H9 (cell line): ENCODE results near the gene SIPA1L3. TPM values are rescaled to one million over a fixed set of nuclear protein-coding genes. Genes with fewer than 3 reads are reported as not detected.

Experiments used
- DNase-seq: peaks from one replicate; pipeline ENCODE4 v3.0.0-alpha.2; 2017
- H2AFZ ChIP-seq: one replicate; pipeline ENCODE4 v1.6.1; 2013; ENCODE audit warnings: mild to moderate bottlenecking, low read length, control low read depth, moderate library complexity
- H2AK5ac ChIP-seq: 2 replicates; pipeline ENCODE4 v1.6.1; 2013; ENCODE audit warnings: low read length, control low read depth, mixed read lengths; ENCODE audit not compliant: insufficient read length
- H2BK120ac ChIP-seq: one replicate; pipeline ENCODE4 v1.6.1; 2013; ENCODE audit warnings: low read depth, mild to moderate bottlenecking, low read length, control low read depth, inconsistent platforms; ENCODE audit not compliant: poor library complexity, severe bottlenecking
- H2BK12ac ChIP-seq: 2 replicates; pipeline ENCODE4 v1.6.1; 2013; ENCODE audit warnings: low read length, control low read depth, mixed read lengths, low read depth; ENCODE audit not compliant: insufficient read length
- H2BK15ac ChIP-seq: 2 replicates; pipeline ENCODE4 v1.6.1; 2013; ENCODE audit warnings: low read depth, low read length, control low read depth
- H2BK20ac ChIP-seq: one replicate; pipeline ENCODE4 v1.6.1; 2013; ENCODE audit warnings: low read depth, mild to moderate bottlenecking, low read length, control low read depth, inconsistent platforms; ENCODE audit not compliant: poor library complexity, severe bottlenecking
- H2BK5ac ChIP-seq: 2 replicates; pipeline ENCODE4 v1.6.1; 2013; ENCODE audit warnings: low read length, control low read depth, mixed read lengths; ENCODE audit not compliant: insufficient read length
- H3K14ac ChIP-seq: 2 replicates; pipeline ENCODE4 v1.6.1; 2013; ENCODE audit warnings: low read length, control low read depth; ENCODE audit not compliant: insufficient read depth
- H3K18ac ChIP-seq: 2 replicates; pipeline ENCODE4 v1.6.1; 2013; ENCODE audit warnings: low read depth, mild to moderate bottlenecking, mixed read lengths, low read length, control low read depth; ENCODE audit not compliant: insufficient read length
- H3K23ac ChIP-seq: 2 replicates; pipeline ENCODE4 v1.6.1; 2013; ENCODE audit warnings: low read length, control low read depth, mixed read lengths, low read depth; ENCODE audit not compliant: insufficient read length
- H3K23me2 ChIP-seq: 2 replicates; pipeline ENCODE4 v1.6.1; 2013; ENCODE audit warnings: low read depth, mild to moderate bottlenecking, mixed read lengths, low read length, control low read depth; ENCODE audit not compliant: insufficient read length, poor library complexity, severe bottlenecking
- H3K27ac ChIP-seq: 2 replicates; pipeline ENCODE4 v1.5.1; 2013; ENCODE audit warnings: low read length, control low read depth, mixed read lengths, low read depth; ENCODE audit not compliant: insufficient read length
- H3K27me3 ChIP-seq: 2 replicates; pipeline ENCODE4 v1.6.1; 2013; ENCODE audit warnings: low read length, control low read depth, inconsistent platforms; ENCODE audit not compliant: insufficient read depth
- H3K4ac ChIP-seq: 2 replicates; pipeline ENCODE4 v1.6.1; 2013; ENCODE audit warnings: low read depth, mild to moderate bottlenecking, control low read depth, inconsistent platforms, low read length, moderate library complexity
- H3K4me1 ChIP-seq: 2 replicates; pipeline ENCODE4 v1.6.1; 2013; ENCODE audit warnings: low read length, control low read depth, inconsistent platforms; ENCODE audit not compliant: insufficient read depth
- H3K4me2 ChIP-seq: 2 replicates; pipeline ENCODE4 v1.6.1; 2013; ENCODE audit warnings: low read length, control low read depth, mixed read lengths; ENCODE audit not compliant: insufficient read length, insufficient read depth
- H3K56ac ChIP-seq: 2 replicates; pipeline ENCODE4 v1.6.1; 2013; ENCODE audit warnings: low read depth, mild to moderate bottlenecking, mixed read lengths, low read length, control low read depth; ENCODE audit not compliant: insufficient read length
- H3K79me1 ChIP-seq: 2 replicates; pipeline ENCODE4 v1.6.1; 2013; ENCODE audit warnings: low read depth, mild to moderate bottlenecking, moderate library complexity, low read length, control low read depth, inconsistent platforms; ENCODE audit not compliant: insufficient read depth, poor library complexity, severe bottlenecking
- H3K79me2 ChIP-seq: 2 replicates; pipeline ENCODE4 v1.6.1; 2013; ENCODE audit warnings: low read length, control low read depth, inconsistent platforms; ENCODE audit not compliant: insufficient read depth
- H3K9ac ChIP-seq: 2 replicates; pipeline ENCODE4 v1.6.1; 2013; ENCODE audit warnings: low read length, control low read depth, mixed read lengths; ENCODE audit not compliant: insufficient read length; ENCODE audit errors: extremely low read depth
- H3K9me3 ChIP-seq: one replicate; pipeline ENCODE4 v1.6.1; 2013; ENCODE audit warnings: low read depth, low read length, inconsistent platforms; ENCODE audit not compliant: control insufficient read depth
- H3T11ph ChIP-seq: one replicate; pipeline ENCODE4 v1.6.1; 2013; ENCODE audit warnings: mild to moderate bottlenecking, low read length, control low read depth, inconsistent platforms
- H4K20me1 ChIP-seq: one replicate; pipeline ENCODE4 v1.6.1; 2013; ENCODE audit not compliant: control insufficient read depth, insufficient read length, insufficient read depth
- H4K5ac ChIP-seq: 2 replicates; pipeline ENCODE4 v1.6.1; 2013; ENCODE audit warnings: low read depth, mild to moderate bottlenecking, mixed read lengths, low read length, control low read depth; ENCODE audit not compliant: insufficient read length
- H4K8ac ChIP-seq: replicated peaks from 2 replicates; pipeline ENCODE4 v1.6.1; 2013; ENCODE audit warnings: low read length, control low read depth, mixed read lengths, low read depth; ENCODE audit not compliant: insufficient read length
- H4K91ac ChIP-seq: 2 replicates; pipeline ENCODE4 v1.6.1; 2013; ENCODE audit warnings: low read depth, mild to moderate bottlenecking, moderate library complexity, mixed read lengths, low read length, control low read depth; ENCODE audit not compliant: insufficient read length
- H3K27ac Mint-ChIP-seq, 3 experiments: 2 replicates in 2 of 3; 3 replicates in 1 of 3; pipeline ENCODE4 v1.8.0; 2020 to 2021; ENCODE audit warnings: mixed read lengths in 3 of 3, mild to moderate bottlenecking in 1 of 3, moderate library complexity in 1 of 3
- H3K27me3 Mint-ChIP-seq: 2 replicates; pipeline ENCODE4 v1.8.0; 2021; ENCODE audit warnings: low read depth, mild to moderate bottlenecking, moderate library complexity, mixed read lengths
- H3K36me3 Mint-ChIP-seq, 3 experiments: 2 replicates in 2 of 3; 3 replicates in 1 of 3; pipeline ENCODE4 v1.8.0; 2020 to 2021; ENCODE audit warnings: low read depth in 3 of 3, mixed read lengths in 3 of 3; ENCODE audit not compliant: insufficient read depth in 1 of 3
- H3K4me1 Mint-ChIP-seq, 2 experiments: 2 replicates each; pipeline ENCODE4 v1.8.0; 2020; ENCODE audit warnings: mixed read lengths in 2 of 2
- H3K4me3 Mint-ChIP-seq, 2 experiments: 2 replicates in 1 of 2; 3 replicates in 1 of 2; pipeline ENCODE4 v1.8.0; 2020 to 2021; ENCODE audit warnings: mild to moderate bottlenecking in 2 of 2, mixed read lengths in 2 of 2, moderate library complexity in 1 of 2
- H3K9me3 Mint-ChIP-seq, 2 experiments: 2 replicates in 1 of 2; 3 replicates in 1 of 2; pipeline ENCODE4 v1.8.0; 2020; ENCODE audit warnings: mild to moderate bottlenecking in 2 of 2, mixed read lengths in 2 of 2, moderate library complexity in 1 of 2
- WGBS: extraction: QIAGEN DNeasy Blood & Tissue Kit; methylation state at CpG from one replicate; pipeline ENCODE4 v1.1.7; 2013; ENCODE audit warnings: missing lambda C conversion rate, low lambda C conversion rate, mixed read lengths; ENCODE audit not compliant: insufficient read length; ENCODE audit errors: extremely low coverage; 5-methylcytosine and 5-hydroxymethylcytosine counted together
- total RNA-seq: library from RNA; stranded (reverse); gene quantifications from 2 replicates; pipeline ENCODE4 v1.2.1, GENCODE V29; 2021
- TF ChIP-seq, protein P1 (sequence below): fragments of 200-600 bp; sonication (generic); conservative IDR thresholded peaks from 3 replicates; pipeline ENCODE4 v1.8.0; 2021; ENCODE audit warnings: antibody characterized with exemption, mild to moderate bottlenecking

Gene SIPA1L3
- total RNA-seq, 1 experiment from 2014 or later, result 40.1 TPM

DNA sequence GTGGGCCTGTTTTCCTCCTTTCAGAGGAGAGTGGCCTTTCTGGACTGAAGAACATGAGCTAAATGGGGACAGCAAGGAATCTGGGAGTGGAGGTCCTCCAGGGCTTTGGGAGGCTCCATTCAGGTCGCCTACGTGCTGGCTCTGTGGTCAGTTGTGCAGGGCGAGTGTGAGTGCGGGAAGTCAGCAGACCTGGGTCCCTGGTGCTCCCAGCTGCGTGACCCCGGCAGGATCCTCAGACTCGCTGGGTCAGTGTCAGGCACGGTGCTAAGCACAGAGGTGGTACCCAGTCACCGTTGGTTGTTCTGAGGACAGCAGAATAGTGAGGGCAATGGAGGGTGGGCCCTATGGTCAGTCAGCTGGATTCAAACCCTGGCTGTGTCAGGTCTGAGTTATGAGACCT, 85.8 kb downstream of the SIPA1L3 start:
- Histone ChIP-seq H2AFZ (no peak overlapping the region), H2BK15ac (no peak overlapping the region), H3K79me2 (no peaks in the 10 kb centered on the region; the same call in 1 of the 2 replicates), H2BK20ac (no peak overlapping the region), H3K23ac (no peak overlapping the region), H2BK12ac (peak overlapping the region; percentile 5), H3K4me2 (no peak overlapping the region), H3K79me1 (no peaks in the 10 kb centered on the region), H4K5ac (no peak overlapping the region), H3K18ac (no peak overlapping the region), H4K91ac (no peak overlapping the region), H2AK5ac (no peak overlapping the region), H3K23me2 (no peaks in the 10 kb centered on the region), H3K9me3 (no peaks in the 10 kb centered on the region), H3K56ac (no peak overlapping the region), H3K4me1 (peaks cover 12% of the 10 kb centered on the region; the same call in 1 of the 2 replicates), H3K4ac (no peak overlapping the region), H4K8ac (no peak overlapping the region), H3K27ac (no peak overlapping the region), H3K27me3 (no peaks in the 10 kb centered on the region), H4K20me1 (no peaks in the 10 kb centered on the region), H2BK5ac (no peak overlapping the region), H3T11ph (no peak overlapping the region), H3K9ac (no peak overlapping the region), H3K14ac (no peak overlapping the region), H2BK120ac (no peak overlapping the region)
- H3K36me3 Mint-ChIP-seq, result peaks cover 0 to 15% (median 6%) of the 10 kb centered on the region in 3 experiments; a peak in 3 of 7 replicates
- H3K27me3 Mint-ChIP-seq, result no peaks in the 10 kb centered on the region; the same call in 1 of the 2 replicates
- TF ChIP-seq, protein P1, sequence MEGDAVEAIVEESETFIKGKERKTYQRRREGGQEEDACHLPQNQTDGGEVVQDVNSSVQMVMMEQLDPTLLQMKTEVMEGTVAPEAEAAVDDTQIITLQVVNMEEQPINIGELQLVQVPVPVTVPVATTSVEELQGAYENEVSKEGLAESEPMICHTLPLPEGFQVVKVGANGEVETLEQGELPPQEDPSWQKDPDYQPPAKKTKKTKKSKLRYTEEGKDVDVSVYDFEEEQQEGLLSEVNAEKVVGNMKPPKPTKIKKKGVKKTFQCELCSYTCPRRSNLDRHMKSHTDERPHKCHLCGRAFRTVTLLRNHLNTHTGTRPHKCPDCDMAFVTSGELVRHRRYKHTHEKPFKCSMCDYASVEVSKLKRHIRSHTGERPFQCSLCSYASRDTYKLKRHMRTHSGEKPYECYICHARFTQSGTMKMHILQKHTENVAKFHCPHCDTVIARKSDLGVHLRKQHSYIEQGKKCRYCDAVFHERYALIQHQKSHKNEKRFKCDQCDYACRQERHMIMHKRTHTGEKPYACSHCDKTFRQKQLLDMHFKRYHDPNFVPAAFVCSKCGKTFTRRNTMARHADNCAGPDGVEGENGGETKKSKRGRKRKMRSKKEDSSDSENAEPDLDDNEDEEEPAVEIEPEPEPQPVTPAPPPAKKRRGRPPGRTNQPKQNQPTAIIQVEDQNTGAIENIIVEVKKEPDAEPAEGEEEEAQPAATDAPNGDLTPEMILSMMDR, result no peak
- DNase-seq, result no peak
- WGBS, result no CpG with 5 or more reads among the region's 9 CpGs
- peaks cover 0 to 2% of the 10 kb centered on the region in 2 experiments; a peak in 2 of 5 replicates for H3K9me3 Mint-ChIP-seq
- peaks cover 52 to 55% of the 10 kb centered on the region in 2 experiments for H3K4me1 Mint-ChIP-seq
- H3K27ac Mint-ChIP-seq, result no peak overlapping the region
- no peak overlapping the region for H3K4me3 Mint-ChIP-seq
